ENCODE measurements around the gene MIER2. TPM values are rescaled to one million over a fixed set of nuclear protein-coding genes. Genes with fewer than 3 reads are reported as not detected.

MIER2 gene
- total RNA-seq, 2 donors from 2014 or later = 15.2 to 22.4 TPM

DNA sequence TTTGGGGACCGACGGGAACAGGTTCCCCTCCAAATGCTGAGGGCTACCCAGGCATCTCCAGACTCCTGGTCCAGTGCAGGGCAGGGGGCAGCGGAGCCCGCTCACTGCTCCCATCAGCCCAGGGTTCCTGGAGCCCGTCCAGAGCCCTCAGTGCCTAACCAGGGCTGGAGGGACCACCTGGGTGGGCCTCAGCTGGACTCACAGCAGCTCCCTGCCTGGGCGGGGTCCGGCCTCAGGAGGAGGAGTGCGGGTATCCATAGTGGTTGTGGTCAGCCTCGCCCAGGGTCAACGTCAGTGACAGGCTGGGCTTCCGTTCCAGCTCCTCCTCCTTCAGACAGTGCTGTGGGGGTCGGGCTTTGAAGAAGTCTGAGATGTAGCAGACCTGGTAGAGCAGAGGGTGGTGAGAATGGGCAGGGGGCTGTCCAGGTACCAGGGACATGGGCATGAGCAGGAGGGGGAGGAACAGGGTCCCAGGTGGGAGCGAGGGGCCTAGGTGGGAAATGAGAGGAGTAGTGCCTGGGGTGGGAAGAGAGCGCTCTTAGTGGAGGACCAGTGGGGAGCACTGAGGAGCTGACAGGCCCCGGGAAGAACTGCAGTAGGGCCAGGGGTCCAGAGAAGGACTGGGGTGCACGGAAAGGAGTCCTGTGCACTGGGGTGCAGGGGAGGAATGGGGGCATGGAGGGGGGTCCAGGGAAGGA, 63.3 kb downstream of the MIER2 start:
- Histone ChIP-seq H3K27me3 (no peaks in the 10 kb centered on the region), H3K27ac (no peak overlapping the region), H3K4me1 (no peaks in the 10 kb centered on the region), H3K9me3 (no peaks in the 10 kb centered on the region), H3K4me3 (no peak overlapping the region), H3K36me3 (no peaks in the 10 kb centered on the region)
- peak; percentile 38 for DNase-seq (ENCODE audit: low spot score)
- TF ChIP-seq, protein P1, sequence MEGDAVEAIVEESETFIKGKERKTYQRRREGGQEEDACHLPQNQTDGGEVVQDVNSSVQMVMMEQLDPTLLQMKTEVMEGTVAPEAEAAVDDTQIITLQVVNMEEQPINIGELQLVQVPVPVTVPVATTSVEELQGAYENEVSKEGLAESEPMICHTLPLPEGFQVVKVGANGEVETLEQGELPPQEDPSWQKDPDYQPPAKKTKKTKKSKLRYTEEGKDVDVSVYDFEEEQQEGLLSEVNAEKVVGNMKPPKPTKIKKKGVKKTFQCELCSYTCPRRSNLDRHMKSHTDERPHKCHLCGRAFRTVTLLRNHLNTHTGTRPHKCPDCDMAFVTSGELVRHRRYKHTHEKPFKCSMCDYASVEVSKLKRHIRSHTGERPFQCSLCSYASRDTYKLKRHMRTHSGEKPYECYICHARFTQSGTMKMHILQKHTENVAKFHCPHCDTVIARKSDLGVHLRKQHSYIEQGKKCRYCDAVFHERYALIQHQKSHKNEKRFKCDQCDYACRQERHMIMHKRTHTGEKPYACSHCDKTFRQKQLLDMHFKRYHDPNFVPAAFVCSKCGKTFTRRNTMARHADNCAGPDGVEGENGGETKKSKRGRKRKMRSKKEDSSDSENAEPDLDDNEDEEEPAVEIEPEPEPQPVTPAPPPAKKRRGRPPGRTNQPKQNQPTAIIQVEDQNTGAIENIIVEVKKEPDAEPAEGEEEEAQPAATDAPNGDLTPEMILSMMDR (IDR thresholded peaks at IDR 0.05) = no peak

DNA sequence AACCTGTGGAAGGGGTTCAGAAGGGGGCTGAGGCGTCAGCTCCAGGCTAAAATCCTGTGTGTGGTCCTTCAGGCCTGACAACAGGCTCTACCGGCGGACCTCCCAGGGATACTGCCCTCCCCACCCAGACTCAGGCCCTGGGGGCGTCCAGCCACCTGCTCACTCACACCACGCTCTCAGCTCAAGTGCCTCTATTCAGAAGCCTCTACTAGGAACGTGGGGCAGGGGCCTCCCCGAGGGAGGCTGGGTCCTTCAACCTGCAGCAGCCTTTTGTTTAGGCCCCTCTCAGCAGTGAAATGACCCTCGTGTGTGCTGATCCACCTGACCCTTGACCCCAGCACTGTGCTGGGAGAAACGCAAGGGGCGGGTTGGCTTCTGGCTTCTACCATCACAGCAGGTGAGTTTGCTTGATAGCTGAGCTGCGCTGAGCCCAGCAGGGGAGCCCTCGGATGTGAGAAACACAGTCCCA, 64.0 kb downstream of the MIER2 start:
- peak; percentile 30 for DNase-seq (ENCODE audit: low spot score)
- H3K4me1 ChIP-seq = no peaks in the 10 kb centered on the region
- no peaks in the 10 kb centered on the region for H3K9me3 ChIP-seq
- no peak overlapping the region for H3K27ac ChIP-seq
- H3K27me3 ChIP-seq = no peaks in the 10 kb centered on the region
- TF ChIP-seq, protein P1 (IDR thresholded peaks at IDR 0.05) = no peak
- no peaks in the 10 kb centered on the region for H3K36me3 ChIP-seq
- no peak overlapping the region for H3K4me3 ChIP-seq

DNA sequence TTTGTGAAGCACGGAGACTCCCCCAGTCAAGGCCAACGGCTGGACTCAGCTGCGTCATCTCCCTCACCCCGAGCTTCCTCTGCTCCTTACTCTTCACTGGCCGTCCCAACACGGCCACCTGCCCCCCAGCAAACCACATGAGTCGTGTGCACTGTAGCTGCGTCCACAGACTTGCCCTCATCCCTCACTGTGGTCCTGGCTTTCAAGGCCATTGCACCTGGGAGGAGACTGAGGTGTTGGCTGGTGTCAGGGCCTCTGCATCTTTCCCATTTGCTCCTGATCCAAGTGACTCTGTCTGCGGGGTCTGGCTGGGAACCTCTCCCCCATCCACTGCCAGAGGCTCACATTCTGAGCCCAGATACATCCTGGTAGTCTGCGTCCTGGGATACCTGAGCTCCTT, 64.9 kb downstream of the MIER2 start:
- H3K36me3 ChIP-seq = no peaks in the 10 kb centered on the region
- H3K9me3 ChIP-seq = no peaks in the 10 kb centered on the region
- H3K4me3 ChIP-seq = no peak overlapping the region
- no peaks in the 10 kb centered on the region for H3K27me3 ChIP-seq
- TF ChIP-seq, protein P1 (IDR thresholded peaks at IDR 0.05) = no peak
- no peak overlapping the region for H3K27ac ChIP-seq
- no peaks in the 10 kb centered on the region for H3K4me1 ChIP-seq
- peak; percentile 30 for DNase-seq (ENCODE audit: low spot score)

DNA sequence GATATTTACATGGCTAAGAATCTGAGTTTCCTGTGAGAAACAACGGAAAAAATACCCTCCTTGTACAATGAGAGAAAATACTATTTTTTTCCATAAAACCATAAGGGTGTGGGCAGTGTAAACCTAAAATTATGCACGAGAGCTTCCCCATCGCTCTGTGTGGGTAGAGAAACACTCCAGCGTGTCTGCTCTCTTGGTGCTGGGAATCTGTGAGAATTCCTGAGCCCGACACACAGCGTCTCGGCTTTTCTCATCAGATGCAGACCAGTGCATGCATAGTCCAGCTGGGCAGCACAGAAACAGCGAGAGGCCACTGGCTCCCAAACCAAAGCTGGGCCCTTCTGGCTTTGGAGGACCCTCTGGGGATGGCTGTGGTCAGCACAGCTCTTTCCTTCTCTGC, 65.4 kb downstream of the MIER2 start:
- DNase-seq (ENCODE audit: low spot score) = no peak
- Histone ChIP-seq H3K4me3 (no peak overlapping the region), H3K27me3 (no peaks in the 10 kb centered on the region), H3K9me3 (no peaks in the 10 kb centered on the region), H3K27ac (no peak overlapping the region), H3K36me3 (no peaks in the 10 kb centered on the region), H3K4me1 (no peaks in the 10 kb centered on the region)
- TF ChIP-seq, protein P1 (IDR thresholded peaks at IDR 0.05) = no peak

DNA sequence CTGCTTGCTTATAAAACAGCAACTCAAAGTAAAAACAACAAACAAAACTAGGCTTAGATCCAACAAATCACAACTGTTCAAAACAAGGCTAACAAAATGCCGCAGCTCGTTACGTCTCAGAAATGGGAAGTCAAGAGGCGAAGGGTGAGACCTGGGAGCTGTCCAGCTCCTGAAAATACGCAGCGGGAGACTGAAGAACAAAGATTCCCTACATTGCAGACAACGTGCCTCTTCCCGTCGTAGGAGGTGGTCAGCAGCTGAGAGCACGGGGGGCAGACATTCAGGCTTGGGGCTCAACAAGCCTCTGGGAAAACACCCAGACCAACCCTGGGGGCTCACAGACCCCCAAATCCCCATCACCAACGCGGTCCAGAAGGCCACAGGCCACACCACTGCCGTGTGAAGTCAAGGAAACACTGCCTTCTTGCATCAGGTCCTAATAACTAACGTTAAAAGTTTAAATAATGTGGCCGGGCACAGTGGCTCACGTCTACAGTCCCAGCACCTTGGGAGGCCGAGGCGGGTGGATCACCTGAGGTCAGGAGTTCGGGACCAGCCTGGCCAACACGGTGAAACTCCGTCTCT, 66.9 kb downstream of the MIER2 start:
- Histone ChIP-seq H3K36me3 (no peaks in the 10 kb centered on the region), H3K9me3 (no peaks in the 10 kb centered on the region), H3K4me1 (no peaks in the 10 kb centered on the region), H3K27ac (no peak overlapping the region), H3K4me3 (no peak overlapping the region), H3K27me3 (no peaks in the 10 kb centered on the region)
- TF ChIP-seq, protein P1 (IDR thresholded peaks at IDR 0.05) = no peak
- DNase-seq (ENCODE audit: low spot score) = peak; percentile 54

Measured in right atrium auricular region (tissue), 2 donors.